IMR-90 (cell line): Measurements from ENCODE around the gene ASB11. TPM values are rescaled to one million over a fixed set of nuclear protein-coding genes. Genes with fewer than 3 reads are reported as not detected.

Experiments used
- ATAC-seq: fragments of 200-7000 bp; cut with Tn5 transposase; 2 replicates; pipeline ENCODE4 v1.9.1; 2020; ENCODE audit warnings: low read depth, mild to moderate bottlenecking, moderate library complexity
- BruUV-seq: library from RNA; stranded (reverse); fragments of 400-500 nt; replicated peaks from 2 replicates; lab custom pipeline; 2021; lab: Mats Ljungman, UMichigan
- CTCF ChIA-PET: fragments of 300-600 bp; formaldehyde crosslinking; extraction: SDS; loops from one replicate; lab custom pipeline; 2021; ENCODE audit warnings: antibody characterized with exemption; lab: Yijun Ruan, JAX
- POLR2A ChIA-PET: fragments of 300-600 bp; sonication (Branson Sonifier 250); formaldehyde crosslinking; loops from one replicate; lab custom pipeline; 2022; ENCODE audit warnings: antibody characterized with exemption; ENCODE audit not compliant: unreplicated experiment; lab: Charles Lee
- DNase-seq: peaks from one replicate; pipeline ENCODE4 v3.0.0; 2013
- H2AFZ ChIP-seq: replicated peaks from 2 replicates; pipeline ENCODE3; 2013; ENCODE audit warnings: low read length, mild to moderate bottlenecking; ENCODE audit not compliant: poor library complexity
- H2AK5ac ChIP-seq: 2 replicates; pipeline ENCODE4 v1.6.1; 2013; ENCODE audit warnings: low read depth, low read length, inconsistent platforms
- H2AK9ac ChIP-seq: replicated peaks from 2 replicates; pipeline ENCODE3; 2013; ENCODE audit warnings: mild to moderate bottlenecking, low read depth, low read length, moderate library complexity; ENCODE audit not compliant: poor library complexity
- H2BK120ac ChIP-seq: 2 replicates; pipeline ENCODE4 v1.6.1; 2013; ENCODE audit warnings: low read depth, low read length, inconsistent platforms
- H2BK15ac ChIP-seq: 3 replicates; pipeline ENCODE4 v1.6.1; 2013; ENCODE audit warnings: low read depth, low read length, inconsistent platforms
- H2BK20ac ChIP-seq: 2 replicates; pipeline ENCODE4 v1.6.1; 2013; ENCODE audit warnings: low read depth, mild to moderate bottlenecking, inconsistent platforms, low read length, moderate library complexity
- H2BK5ac ChIP-seq: 2 replicates; pipeline ENCODE4 v1.6.1; 2013; ENCODE audit warnings: mild to moderate bottlenecking, low read depth, low read length, inconsistent platforms; ENCODE audit not compliant: poor library complexity, severe bottlenecking
- H3K14ac ChIP-seq: replicated peaks from 2 replicates; pipeline ENCODE4 v1.6.1; 2013; ENCODE audit warnings: low read depth, low read length, inconsistent platforms
- H3K18ac ChIP-seq: 2 replicates; pipeline ENCODE4 v1.6.1; 2013; ENCODE audit warnings: low read depth, low read length, control low read depth
- H3K23ac ChIP-seq: 2 replicates; pipeline ENCODE4 v1.6.1; 2013; ENCODE audit warnings: low read depth, low read length, inconsistent platforms
- H3K27ac ChIP-seq: 2 replicates; pipeline ENCODE4 v1.5.1; 2013; ENCODE audit warnings: mild to moderate bottlenecking, control low read depth, low read length; ENCODE audit not compliant: insufficient read depth
- H3K27me3 ChIP-seq: 2 replicates; pipeline ENCODE4 v1.6.1; 2013; ENCODE audit warnings: low read length; ENCODE audit not compliant: control insufficient read depth, insufficient read depth
- H3K36me3 ChIP-seq: 2 replicates; pipeline ENCODE4 v1.6.1; 2013; ENCODE audit warnings: low read length, mixed read lengths; ENCODE audit not compliant: control insufficient read depth, insufficient read depth
- H3K4ac ChIP-seq: 2 replicates; pipeline ENCODE4 v1.6.1; 2013; ENCODE audit warnings: low read depth, low read length, inconsistent platforms
- H3K4me1 ChIP-seq: 2 replicates; pipeline ENCODE4 v1.6.1; 2013; ENCODE audit warnings: low read length, mixed read lengths; ENCODE audit not compliant: control insufficient read depth, insufficient read depth
- H3K4me2 ChIP-seq: 2 replicates; pipeline ENCODE4 v1.6.1; 2013; ENCODE audit warnings: low read depth, mild to moderate bottlenecking, control low read depth, low read length, moderate library complexity
- H3K4me3 ChIP-seq: 2 replicates; pipeline ENCODE4 v1.5.1; 2013; ENCODE audit warnings: low read depth, mild to moderate bottlenecking, control low read depth, low read length, moderate library complexity; ENCODE audit not compliant: insufficient read depth
- H3K56ac ChIP-seq: 2 replicates; pipeline ENCODE4 v1.6.1; 2013; ENCODE audit warnings: low read length, inconsistent platforms; ENCODE audit not compliant: insufficient read depth; ENCODE audit errors: extremely low read depth
- H3K79me1 ChIP-seq, 2 experiments: 2 replicates each; pipeline ENCODE4 v1.6.1; 2013; ENCODE audit warnings: low read length in 2 of 2, inconsistent platforms in 1 of 2, low read depth in 1 of 2
- H3K9ac ChIP-seq: 2 replicates; pipeline ENCODE4 v1.6.1; 2013; ENCODE audit warnings: low read depth, low read length, control low read depth
- H3K9me1 ChIP-seq: 2 replicates; pipeline ENCODE4 v1.6.1; 2013; ENCODE audit warnings: low read length, inconsistent platforms; ENCODE audit not compliant: insufficient read depth
- H3K9me3 ChIP-seq: 2 replicates; pipeline ENCODE4 v1.6.1; 2013; ENCODE audit warnings: low read length; ENCODE audit not compliant: control insufficient read depth, insufficient read depth
- H4K20me1 ChIP-seq: 2 replicates; pipeline ENCODE4 v1.6.1; 2013; ENCODE audit warnings: low read length, inconsistent platforms; ENCODE audit not compliant: insufficient read depth
- H4K5ac ChIP-seq: 2 replicates; pipeline ENCODE4 v1.6.1; 2013; ENCODE audit warnings: mild to moderate bottlenecking, low read depth, low read length, control low read depth
- H4K8ac ChIP-seq, 2 experiments: 2 replicates each; pipeline ENCODE4 v1.6.1; 2013; ENCODE audit warnings: low read depth in 2 of 2, low read length in 2 of 2, control low read depth in 1 of 2, inconsistent platforms in 1 of 2
- H4K91ac ChIP-seq: 2 replicates; pipeline ENCODE4 v1.6.1; 2013; ENCODE audit warnings: low read depth, low read length, inconsistent platforms; ENCODE audit not compliant: insufficient read depth
- FOS ChIP-seq: fragments of 150-350 bp; IDR thresholded peaks from 2 replicates; pipeline ENCODE4 v1.6.1; 2016; ENCODE audit warnings: low read depth, low read length
- whole genome bisulfite sequencing, 2 experiments: methylation state at CpG; one replicate each; pipeline versions ENCODE4 v1.1.5 to v1.1.7; 2013; ENCODE audit warnings: missing lambda C conversion rate in 2 of 2; ENCODE audit not compliant: insufficient read length in 1 of 2; ENCODE audit errors: extremely low coverage in 2 of 2; 5-methylcytosine and 5-hydroxymethylcytosine counted together
- dilution Hi-C: fragments of 300-500 bp; cut with HindIII; formaldehyde crosslinking; loops from one replicate; pipeline ENCODE4 v1.14.3; 2018; ENCODE audit warnings: low sequenced_read_pairs; ENCODE audit not compliant: unreplicated experiment
- in situ Hi-C: fragments of 300-500 bp; cut with MboI; formaldehyde crosslinking; loops from 3 replicates; pipeline ENCODE4 v1.14.3; 2019; ENCODE audit warnings: low sequenced_read_pairs, inconsistent platforms, mixed read lengths
- intact Hi-C: fragments of 100-400 bp; cut with micrococcal nuclease; formaldehyde crosslinking; loops from 2 replicates; pipeline ENCODE4 v1.10.0; 2022
- polyA plus RNA-seq, 3 experiments: library from polyadenylated mRNA; depleted of rRNA; stranded (reverse); fragments of >200 nt; gene quantifications; 2 replicates each; pipeline ENCODE4 v1.2.3, GENCODE V29; 2012; ENCODE audit warnings: low replicate concordance in 1 of 3
- total RNA-seq: library from RNA; depleted of rRNA; stranded (reverse); fragments of >200 nt; gene quantifications from 2 replicates; pipeline ENCODE4 v1.2.3, GENCODE V29; 2012

Gene ASB11
- total and polyA plus RNA-seq, 2 of the 4 experiments (the other 2 are of a cell fraction): not detected

DNA sequence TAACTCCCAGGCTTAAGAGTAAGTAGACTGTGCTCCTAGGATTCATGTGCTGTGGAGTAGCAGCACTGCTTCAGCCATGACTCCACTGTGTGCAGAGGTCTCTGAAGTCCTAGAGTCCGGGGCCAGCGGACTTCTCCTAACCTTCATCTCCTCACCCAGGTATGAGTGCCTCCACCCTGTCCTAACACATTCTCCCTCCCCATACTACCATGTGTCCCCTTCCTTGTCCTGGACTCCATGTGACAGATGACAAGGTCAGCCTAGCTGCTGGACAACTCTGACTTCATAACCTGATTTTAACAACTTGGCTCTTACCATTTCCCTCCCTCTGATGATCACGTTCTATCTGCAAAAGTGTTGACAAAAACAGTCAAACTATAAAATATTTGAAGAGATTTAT is 16.7 kb downstream of the ASB11 start:
- no TSS peak for BruUV-seq
- H3K9me1 ChIP-seq: no peaks in the 10 kb centered on the region
- no peak overlapping the region for H4K8ac ChIP-seq
- dilution Hi-C loops (no loop called here), intact Hi-C loops (loop anchor here (1.0 kb wide), 1 partner anchor 267 kb away; no protein-coding TSS in a partner anchor), in situ Hi-C loops (no loop called here)
- H2BK5ac ChIP-seq: no peak overlapping the region
- no peak overlapping the region for H3K56ac ChIP-seq
- no peak overlapping the region for H3K4ac ChIP-seq
- H2BK15ac ChIP-seq: no peak overlapping the region
- H3K9me3 ChIP-seq: no peaks in the 10 kb centered on the region
- H3K4me1 ChIP-seq: no peaks in the 10 kb centered on the region
- no peak for ATAC-seq
- H2BK20ac ChIP-seq: no peak overlapping the region
- H4K5ac ChIP-seq: no peak overlapping the region
- ChIA-PET CTCF (no interaction called here), POLR2A (no interaction called here)
- no peak overlapping the region for H3K27ac ChIP-seq
- H2AK5ac ChIP-seq: no peak overlapping the region
- H3K9ac ChIP-seq: no peak overlapping the region
- DNase-seq: no peak
- no peak overlapping the region for H2AFZ ChIP-seq
- H4K91ac ChIP-seq: no peak overlapping the region
- H3K18ac ChIP-seq: no peak overlapping the region
- H3K23ac ChIP-seq: no peak overlapping the region
- WGBS, 2 experiments: 92% methylated on average over 2 of the region's 3 CpGs; no CpG with 5 or more reads in 1 of the 2 experiments
- no peaks in the 10 kb centered on the region for H4K20me1 ChIP-seq
- TF ChIP-seq FOS: no peak
- H2AK9ac ChIP-seq: no peak overlapping the region
- peaks cover 1% of the 10 kb centered on the region for H3K27me3 ChIP-seq
- H3K36me3 ChIP-seq: no peaks in the 10 kb centered on the region
- H3K14ac ChIP-seq: no peak overlapping the region
- no peak overlapping the region for H3K4me2 ChIP-seq
- no peak overlapping the region for H2BK120ac ChIP-seq
- no peaks in the 10 kb centered on the region for H3K79me1 ChIP-seq
- H3K4me3 ChIP-seq: no peak overlapping the region
